ENCODE results near the gene ZNF483. TPM values are rescaled to one million over a fixed set of nuclear protein-coding genes. Genes with fewer than 3 reads are reported as not detected.

The ZNF483 gene
- total RNA-seq, 4 donors from 2014 or later = 26.2 to 82.4 (median 36.0) TPM

- H3K27me3 ChIP-seq = no peaks in the 10 kb centered on the region
- peaks cover 0 to 3% of the 10 kb centered on the region in 2 donors for H3K36me3 ChIP-seq
- no peak for TF ChIP-seq CTCF (IDR thresholded peaks at IDR 0.05)
- TF ChIP-seq POLR2A (IDR thresholded peaks at IDR 0.05) = no peak
- no peak for DNase-seq
- intact Hi-C loops (cut with DNase I) = no loop called here
- H3K4me3 ChIP-seq (replicated peaks in 1 of 3) = peak overlapping the region in 2 of 3 donors; percentile 69 to 87
- peak overlapping the region in 1 of 3 donors; percentile 78 for H3K27ac ChIP-seq
- no peaks in the 10 kb centered on the region for H3K4me1 ChIP-seq
- WGBS, 2 donors = 31% methylated on average over 7 of the region's 7 CpGs
- no peaks in the 10 kb centered on the region for H3K9me3 ChIP-seq
These were observed 286 bp upstream of the ZNF483 start for GRCh38 chr9:111524731-111525055.

- intact Hi-C loops (cut with DNase I) = no loop called here
- TF ChIP-seq CTCF (IDR thresholded peaks at IDR 0.05) = no peak
- TF ChIP-seq POLR2A (IDR thresholded peaks at IDR 0.05) = no peak
These were observed 2.4 kb downstream of the ZNF483 start for GRCh38 chr9:111527347-111527746.

GRCh38 chr9:111529787-111530186 lies 4.8 kb downstream of the ZNF483 start:
- 22 to 32% methylated on average over 2 of the region's 2 CpGs for WGBS, 2 donors
- no peak overlapping the region for H3K4me3 ChIP-seq (replicated peaks in 1 of 3)
- DNase-seq = peak in 1 of 2 donors; percentile 17
- H3K36me3 ChIP-seq = peaks cover 6 to 10% of the 10 kb centered on the region in 2 donors
- H3K27me3 ChIP-seq = no peaks in the 10 kb centered on the region
- peak overlapping the region in 1 of 3 donors; percentile 22 for H3K27ac ChIP-seq
- no peaks in the 10 kb centered on the region for H3K9me3 ChIP-seq
- no peak for TF ChIP-seq CTCF (IDR thresholded peaks at IDR 0.05)
- no peak for TF ChIP-seq POLR2A (IDR thresholded peaks at IDR 0.05)
- intact Hi-C loops (cut with DNase I) = no loop called here
- H3K4me1 ChIP-seq = peaks cover 0 to 3% of the 10 kb centered on the region in 2 donors

More at GRCh38 chr9:111527347-111527746, 2.4 kb downstream of the ZNF483 start:
- H3K4me1 ChIP-seq = peaks cover 0 to 3% of the 10 kb centered on the region in 2 donors
- H3K9me3 ChIP-seq = no peaks in the 10 kb centered on the region
- no peak overlapping the region for H3K27ac ChIP-seq
- H3K36me3 ChIP-seq = peaks cover 0 to 3% of the 10 kb centered on the region in 2 donors
- H3K4me3 ChIP-seq (replicated peaks in 1 of 3) = no peak overlapping the region
- 94 to 100% methylated on average over 2 of the region's 2 CpGs for WGBS, 2 donors
- H3K27me3 ChIP-seq = no peaks in the 10 kb centered on the region
- DNase-seq = no peak

- Histone ChIP-seq H3K4me1 (peaks cover 0 to 3% of the 10 kb centered on the region in 2 donors), H3K27me3 (no peaks in the 10 kb centered on the region), H3K9me3 (no peaks in the 10 kb centered on the region), H3K4me3 (replicated peaks in 1 of 3) (no peak overlapping the region), H3K36me3 (peaks cover 17 to 25% of the 10 kb centered on the region in 2 donors), H3K27ac (no peak overlapping the region)
- TF ChIP-seq CTCF (IDR thresholded peaks at IDR 0.05) = no peak
- TF ChIP-seq POLR2A (IDR thresholded peaks at IDR 0.05) = no peak
- DNase-seq = no peak
- intact Hi-C loops (cut with DNase I) = no loop called here
- 99 to 100% methylated on average over 4 of the region's 4 CpGs for WGBS, 2 donors
These were observed 6.7 kb downstream of the ZNF483 start for GRCh38 chr9:111531716-111532115.

GRCh38 chr9:111533099-111533790 lies 8.3 kb downstream of the ZNF483 start:
- Histone ChIP-seq H3K4me3 (replicated peaks in 1 of 3) (no peak overlapping the region), H3K27ac (peak overlapping the region in 1 of 3 donors; percentile 44), H3K27me3 (no peaks in the 10 kb centered on the region), H3K4me1 (peaks cover 0 to 3% of the 10 kb centered on the region in 2 donors), H3K36me3 (peaks cover 29 to 35% of the 10 kb centered on the region in 2 donors), H3K9me3 (no peaks in the 10 kb centered on the region)
- TF ChIP-seq POLR2A (IDR thresholded peaks at IDR 0.05) (no peak), CTCF (IDR thresholded peaks at IDR 0.05) (no peak)
- intact Hi-C loops (cut with DNase I) = no loop called here
- 40 to 53% methylated on average over 5 of the region's 5 CpGs for WGBS, 2 donors
- peak; percentile 66 to 67 for DNase-seq
